Mucosa of gallbladder (tissue), 1 donor: ENCODE data around the gene PLEKHG4. TPM values are rescaled to one million over a fixed set of nuclear protein-coding genes. Genes with fewer than 3 reads are reported as not detected.

Experiments
- DNase-seq: peaks from one replicate; pipeline ENCODE4 v3.0.0-alpha.2; 2020; ENCODE audit warnings: low spot score
- total RNA-seq: library from RNA; stranded (reverse); gene quantifications from one replicate; pipeline ENCODE4 v1.2.1, GENCODE V29; 2021
- donor health status: DM: no; HTN: no; CAD: no.

PLEKHG4 gene
- total RNA-seq, 1 donor from 2014 or later, result 6.7 TPM

DNA sequence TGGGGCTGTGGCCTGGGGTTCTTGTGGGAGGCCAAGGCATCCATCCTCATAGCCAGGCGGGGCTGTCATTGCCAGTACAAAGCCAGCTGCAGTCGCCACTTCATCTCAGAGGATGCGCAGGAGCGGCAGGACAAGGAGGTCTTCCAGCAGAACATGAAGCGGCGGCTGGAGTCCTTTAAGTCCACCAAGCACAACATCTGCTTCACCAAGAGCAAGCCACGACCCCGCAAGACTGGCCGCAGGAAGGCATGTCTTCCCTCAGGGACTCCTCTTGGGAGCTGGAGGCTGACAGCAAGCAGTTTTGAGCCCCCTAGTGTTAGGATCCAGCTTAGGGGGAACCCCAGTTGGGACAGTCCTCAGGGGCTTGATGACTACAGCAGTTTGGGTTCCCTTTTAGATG lies 15.1 kb upstream of the PLEKHG4 start:
- DNase-seq, result no peak

DNA sequence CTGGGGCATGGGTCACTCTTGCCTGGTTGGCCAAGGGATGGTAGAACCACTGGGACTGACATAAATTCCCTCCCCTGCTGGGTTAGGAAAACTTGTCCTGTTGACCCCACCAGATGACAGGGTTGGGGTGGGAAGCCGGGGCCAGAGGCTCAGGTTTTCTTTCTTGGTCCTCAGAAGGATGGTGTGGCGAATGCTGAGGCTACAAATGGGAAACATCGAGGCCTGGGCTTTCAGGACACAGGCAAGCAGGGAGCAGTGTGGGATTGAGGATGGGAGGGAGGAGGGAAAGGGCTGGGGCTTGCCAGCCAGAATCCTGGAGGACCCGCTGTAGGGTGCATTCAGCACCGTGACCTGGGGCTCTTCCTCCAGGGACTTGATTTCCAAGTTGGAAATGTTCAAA lies 14.5 kb upstream of the PLEKHG4 start:
- no peak for DNase-seq

DNA sequence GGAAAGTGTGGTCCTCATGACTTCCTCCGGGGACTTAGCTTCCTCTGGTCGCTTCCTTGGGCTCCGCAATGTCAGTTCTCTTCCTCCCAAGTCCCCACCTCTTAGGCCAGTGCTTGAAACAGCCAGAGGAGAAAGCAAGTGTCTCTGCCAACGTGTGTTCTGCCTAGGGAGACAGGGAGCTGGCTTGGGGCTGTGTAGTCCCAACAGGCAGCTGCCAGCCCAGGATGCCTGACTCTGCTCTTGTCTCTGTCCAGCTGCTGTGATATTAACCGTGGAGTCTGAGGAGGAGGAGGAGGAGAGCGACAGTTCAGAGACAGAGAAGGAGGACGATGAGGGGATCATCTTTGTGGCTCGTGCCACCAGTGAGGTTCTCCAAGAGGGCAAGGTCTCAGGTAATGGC lies 13.5 kb upstream of the PLEKHG4 start:
- no peak for DNase-seq

DNA sequence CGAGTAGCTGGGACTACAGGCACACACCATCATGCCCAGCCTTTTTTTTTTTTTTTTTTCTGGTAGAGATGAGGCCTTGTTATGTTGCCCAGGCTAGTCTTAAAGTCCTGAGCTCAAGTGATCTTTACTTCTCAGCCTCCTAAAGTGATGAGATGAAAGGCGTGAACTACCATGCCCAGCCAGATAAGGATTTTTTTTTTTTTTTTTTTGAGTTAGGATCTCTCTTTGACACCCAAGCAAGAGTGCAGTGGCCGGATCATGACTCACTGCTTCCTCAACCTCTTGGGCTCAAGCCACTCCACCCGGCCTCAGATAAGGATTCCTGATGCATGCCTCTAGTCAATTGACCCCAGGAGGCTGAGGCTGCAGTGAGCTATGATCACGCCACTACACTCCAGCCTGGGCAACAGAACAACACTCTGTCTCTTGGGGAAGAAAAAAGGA lies 11.2 kb upstream of the PLEKHG4 start:
- peak; percentile 67 for DNase-seq

DNA sequence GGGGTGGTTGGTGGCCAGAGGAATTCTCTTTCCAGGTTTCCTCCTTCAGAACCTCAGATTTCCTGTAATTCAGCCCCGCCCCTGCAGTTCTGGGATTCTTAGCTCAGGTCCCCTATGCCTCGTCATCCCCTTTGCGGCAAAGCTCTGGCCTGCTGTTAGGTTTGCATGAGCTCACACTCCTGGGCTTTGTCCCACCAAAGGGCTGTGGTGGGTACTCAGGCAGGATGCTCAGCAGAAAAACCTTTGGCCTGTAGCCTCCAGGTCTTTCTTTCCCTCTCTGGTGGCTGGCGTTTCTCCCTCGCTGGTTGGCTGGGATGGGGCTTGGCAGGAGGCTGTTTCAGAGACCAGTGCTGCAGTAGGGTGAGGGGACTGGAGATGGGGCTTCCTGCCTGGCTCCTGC lies 9.6 kb upstream of the PLEKHG4 start:
- no peak for DNase-seq

DNA sequence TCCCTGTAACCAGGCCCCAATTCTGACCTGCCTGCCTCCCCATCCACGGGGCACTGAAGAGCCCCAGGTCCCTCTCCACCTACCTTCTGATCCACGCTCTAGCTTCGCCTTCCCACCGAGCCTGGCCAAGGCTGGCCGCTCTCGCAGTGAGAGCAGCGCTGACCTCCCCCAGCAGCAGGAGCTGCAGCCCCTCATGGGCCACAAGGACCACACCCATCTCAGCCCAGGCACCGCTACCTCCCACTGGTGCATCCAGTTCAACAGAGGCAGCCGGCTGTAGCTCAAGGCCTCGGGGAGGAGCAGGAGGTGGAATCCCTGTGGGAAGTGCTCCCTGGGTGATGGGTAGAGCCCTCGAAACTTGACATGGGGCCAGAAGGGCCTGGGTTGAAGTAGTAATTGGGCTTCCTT lies 8.4 kb upstream of the PLEKHG4 start:
- DNase-seq, result no peak

DNA sequence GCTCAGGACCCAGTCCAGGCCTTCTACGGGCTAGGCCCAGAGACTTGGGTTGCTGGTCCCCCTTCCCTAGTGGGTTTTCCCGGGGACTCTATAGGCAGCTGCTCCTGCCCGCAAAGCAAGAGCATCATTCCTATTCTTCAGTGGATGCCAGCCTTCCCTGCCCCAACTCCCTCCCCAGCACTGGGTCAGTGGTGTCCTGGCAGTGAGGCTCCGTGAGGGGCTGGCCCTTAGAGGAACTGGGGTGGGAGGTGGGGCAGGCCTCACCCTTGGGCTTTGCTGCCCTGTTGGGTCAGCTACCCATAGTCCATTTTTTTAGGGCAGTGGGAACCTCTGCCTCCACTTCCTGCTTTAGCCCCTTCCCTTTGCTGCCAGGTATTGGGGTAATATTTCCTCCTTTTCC lies 7.9 kb upstream of the PLEKHG4 start:
- DNase-seq, result no peak

DNA sequence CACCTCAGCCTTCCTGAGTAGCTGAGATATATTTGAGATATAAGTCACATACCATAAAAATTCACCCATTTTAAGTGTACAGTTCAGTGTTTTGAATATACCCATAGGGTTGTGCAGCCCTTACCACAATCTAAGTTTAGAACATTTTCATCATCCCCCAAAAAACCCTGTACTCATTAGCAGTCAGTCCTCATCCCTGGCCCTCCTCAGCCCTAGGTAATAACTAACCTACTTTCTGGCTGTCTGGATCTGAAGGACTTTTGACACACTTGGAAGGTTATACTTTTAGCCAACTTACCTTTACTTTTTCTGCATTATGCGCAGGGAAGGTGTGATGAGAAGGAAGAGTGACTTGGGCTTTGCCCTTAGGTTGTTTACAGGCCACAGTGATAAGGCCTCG lies 4.0 kb upstream of the PLEKHG4 start:
- DNase-seq, result no peak

DNA sequence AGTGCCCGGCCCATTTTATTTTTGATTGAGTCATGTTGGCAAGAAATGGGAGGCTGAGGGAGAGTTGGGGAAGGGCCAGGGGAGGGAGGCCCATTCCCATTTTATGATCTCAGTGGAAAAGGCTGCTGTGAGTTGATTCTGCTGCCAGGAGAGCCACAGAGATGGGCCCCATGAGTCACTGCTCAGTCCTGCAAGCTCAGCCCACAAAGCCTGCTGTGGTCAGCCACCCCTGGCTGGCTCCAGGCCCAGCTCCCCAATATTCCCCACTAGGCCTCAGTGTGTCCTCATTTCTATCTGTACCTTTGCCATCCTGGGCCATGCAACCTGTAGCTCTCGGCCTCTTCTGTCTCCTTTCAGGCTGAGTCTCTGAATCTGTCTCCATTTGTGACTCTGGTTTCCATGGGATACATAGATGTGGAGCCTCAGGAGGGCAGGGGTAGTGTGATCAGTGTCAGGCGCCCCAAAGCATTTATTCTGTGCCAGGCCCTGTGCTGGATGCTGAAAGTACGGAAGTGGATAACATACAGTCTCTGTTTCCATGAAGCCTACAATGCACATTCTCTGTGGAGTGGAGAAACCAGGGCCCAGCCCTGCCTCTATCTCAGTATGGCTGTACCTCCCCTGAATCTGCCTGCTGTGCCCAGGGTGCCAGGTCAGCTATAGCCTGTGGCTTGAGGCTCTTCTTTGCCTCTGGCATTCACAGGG lies 1.9 kb upstream of the PLEKHG4 start:
- DNase-seq, result no peak

DNA sequence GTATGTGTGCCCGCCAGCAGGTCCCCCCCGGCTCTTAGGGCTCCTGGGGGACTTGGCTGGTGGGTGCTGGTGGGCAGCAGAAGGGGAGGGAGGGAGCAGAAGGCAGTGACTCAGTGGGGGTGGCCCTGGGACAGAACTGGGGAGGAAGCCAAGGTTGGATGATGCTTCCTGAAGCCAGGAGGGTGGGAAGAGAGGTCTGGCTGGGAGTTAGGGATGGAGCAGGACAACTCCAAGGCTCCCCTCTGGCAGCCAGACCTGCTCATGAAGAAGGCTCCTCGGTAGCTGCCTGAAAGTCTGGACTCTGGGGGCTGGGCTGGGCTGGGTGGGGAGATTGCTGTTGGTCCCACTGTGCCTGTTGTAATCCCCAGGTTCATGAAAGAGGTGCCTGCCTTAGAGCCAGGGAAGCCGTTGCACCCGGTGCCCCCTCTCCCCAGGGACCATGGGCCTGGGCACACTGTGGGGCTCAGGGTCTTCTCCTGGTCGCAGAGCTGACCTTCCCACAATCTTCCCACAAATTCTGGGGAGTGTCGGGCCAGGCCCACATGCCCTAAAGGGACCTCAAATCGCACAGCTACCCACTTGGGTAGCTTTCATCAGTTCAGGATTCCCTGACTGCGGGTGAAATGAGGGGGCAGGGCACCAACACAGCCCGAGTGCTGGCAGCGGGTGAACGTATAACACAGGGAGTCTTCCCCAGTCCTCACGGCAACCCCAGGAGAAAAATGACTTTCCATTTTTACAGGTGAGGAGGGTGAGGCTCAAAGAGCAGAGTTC lies 1.1 kb upstream of the PLEKHG4 start:
- DNase-seq, result no peak

DNA sequence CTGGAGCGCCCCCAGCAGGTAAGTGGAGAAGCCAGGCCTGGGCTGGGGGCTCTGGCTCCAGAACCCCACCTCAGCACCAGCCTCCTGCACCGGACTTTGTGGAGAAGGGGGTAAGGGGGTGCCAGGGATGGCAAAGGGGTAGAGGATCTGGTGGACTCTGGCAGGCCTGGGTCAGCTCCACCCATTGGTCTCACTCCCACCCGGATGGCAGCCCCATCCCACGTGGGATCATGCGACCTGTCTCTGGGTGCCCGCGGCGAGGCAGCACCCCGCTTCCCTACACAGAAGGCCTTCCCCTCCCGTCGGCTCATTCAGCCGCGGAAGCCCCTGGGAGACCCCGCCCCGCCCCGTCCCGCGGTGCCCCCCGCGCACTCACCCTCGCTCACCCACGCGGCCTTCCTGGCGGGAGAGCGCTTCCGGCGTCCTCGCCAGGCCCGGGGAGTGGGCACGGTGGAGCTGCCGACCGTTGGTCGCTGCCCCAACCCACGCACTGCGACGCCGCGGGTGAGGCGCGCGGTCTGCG lies 498 bp upstream of the PLEKHG4 start:
- DNase-seq, result peak; percentile 17

DNA sequence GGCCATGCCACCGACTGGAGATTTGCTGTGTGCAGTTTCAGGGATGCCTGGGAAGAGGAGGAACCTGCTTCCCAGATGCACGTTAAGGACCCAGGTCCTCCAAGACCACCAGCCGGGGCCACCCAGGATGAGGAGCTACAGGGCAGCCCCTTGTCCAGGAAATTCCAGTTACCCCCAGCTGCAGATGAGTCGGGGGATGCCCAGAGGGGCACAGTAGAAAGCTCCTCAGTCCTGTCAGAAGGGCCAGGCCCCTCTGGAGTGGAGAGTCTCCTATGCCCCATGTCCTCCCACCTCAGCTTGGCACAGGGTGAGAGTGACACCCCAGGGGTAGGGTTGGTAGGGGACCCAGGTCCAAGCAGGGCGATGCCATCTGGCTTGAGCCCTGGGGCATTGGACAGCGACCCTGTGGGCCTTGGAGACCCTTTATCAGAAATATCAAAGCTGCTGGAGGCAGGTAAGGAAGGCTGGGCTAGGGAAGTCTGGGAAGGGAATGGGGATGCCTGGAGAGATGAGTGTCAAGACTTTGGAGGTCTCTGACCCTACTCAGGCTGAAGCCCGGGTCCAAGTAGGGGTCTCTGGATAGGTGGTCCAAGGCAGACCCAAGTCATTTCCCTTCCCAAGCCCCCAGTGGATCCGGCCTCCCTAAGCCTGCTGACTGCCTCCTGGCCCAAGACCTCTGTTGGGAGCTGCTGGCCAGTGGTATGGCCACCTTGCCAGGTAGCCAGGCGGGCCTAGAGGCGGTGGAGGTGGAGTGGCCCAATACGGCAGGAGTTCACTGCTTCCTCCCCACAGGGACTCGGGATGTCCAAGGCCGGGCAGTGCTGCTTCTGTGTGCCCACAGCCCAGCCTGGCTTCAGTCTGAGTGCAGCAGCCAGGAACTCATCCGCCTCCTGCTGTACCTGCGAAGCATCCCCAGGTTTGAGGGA lies 1.0 kb downstream of the PLEKHG4 start:
- no peak for DNase-seq

DNA sequence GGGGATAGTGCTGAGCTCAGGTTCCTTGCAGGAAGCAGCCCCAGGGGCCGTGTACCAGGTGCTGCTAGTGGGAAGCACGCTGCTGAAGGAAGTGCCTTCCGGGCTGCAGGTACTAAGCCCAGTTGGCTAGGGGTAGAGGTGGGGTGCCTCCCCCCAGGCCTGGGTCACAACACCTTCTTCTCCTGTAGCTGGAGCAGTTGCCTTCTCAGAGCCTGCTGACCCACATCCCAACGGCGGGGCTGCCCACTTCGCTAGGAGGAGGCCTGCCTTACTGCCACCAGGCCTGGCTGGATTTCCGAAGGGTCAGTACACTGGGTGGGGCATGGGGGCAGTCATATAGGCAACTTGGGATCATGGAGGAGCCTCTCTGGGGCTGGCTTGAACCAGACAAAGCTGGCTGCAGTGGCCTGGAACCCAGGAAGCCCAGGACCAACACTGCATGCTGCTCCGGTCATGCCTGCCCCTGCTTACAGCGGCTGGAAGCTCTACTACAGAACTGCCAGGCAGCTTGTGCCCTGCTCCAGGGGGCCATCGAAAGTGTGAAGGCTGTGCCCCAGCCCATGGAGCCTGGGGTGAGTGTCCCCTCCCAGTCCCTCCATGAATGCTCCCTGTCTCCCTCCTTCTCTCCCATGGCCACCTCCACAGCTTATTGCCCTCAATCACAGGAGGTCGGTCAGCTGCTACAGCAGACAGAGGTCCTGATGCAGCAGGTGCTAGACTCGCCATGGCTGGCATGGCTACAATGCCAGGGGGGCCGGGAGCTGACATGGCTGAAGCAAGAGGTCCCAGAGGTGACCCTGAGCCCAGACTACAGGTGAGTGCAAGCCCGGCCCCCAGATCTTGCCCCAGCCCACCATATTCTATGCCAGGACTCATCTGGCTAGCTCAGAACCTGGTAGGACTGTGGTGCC lies 2.5 kb downstream of the PLEKHG4 start:
- no peak for DNase-seq

DNA sequence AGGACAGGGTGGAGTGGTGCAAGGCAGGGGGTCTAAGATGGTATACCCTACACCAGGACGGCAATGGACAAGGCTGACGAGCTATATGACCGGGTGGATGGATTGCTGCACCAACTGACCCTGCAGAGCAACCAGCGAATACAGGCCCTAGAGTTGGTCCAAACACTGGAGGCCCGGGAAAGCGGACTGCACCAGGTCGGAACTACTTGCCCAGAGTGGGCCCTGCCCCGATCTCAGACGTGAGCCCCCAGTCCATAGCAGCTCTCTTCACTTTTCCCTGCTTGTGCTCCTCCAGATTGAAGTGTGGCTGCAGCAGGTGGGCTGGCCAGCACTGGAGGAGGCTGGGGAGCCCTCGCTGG lies 3.1 kb downstream of the PLEKHG4 start:
- no peak for DNase-seq

DNA sequence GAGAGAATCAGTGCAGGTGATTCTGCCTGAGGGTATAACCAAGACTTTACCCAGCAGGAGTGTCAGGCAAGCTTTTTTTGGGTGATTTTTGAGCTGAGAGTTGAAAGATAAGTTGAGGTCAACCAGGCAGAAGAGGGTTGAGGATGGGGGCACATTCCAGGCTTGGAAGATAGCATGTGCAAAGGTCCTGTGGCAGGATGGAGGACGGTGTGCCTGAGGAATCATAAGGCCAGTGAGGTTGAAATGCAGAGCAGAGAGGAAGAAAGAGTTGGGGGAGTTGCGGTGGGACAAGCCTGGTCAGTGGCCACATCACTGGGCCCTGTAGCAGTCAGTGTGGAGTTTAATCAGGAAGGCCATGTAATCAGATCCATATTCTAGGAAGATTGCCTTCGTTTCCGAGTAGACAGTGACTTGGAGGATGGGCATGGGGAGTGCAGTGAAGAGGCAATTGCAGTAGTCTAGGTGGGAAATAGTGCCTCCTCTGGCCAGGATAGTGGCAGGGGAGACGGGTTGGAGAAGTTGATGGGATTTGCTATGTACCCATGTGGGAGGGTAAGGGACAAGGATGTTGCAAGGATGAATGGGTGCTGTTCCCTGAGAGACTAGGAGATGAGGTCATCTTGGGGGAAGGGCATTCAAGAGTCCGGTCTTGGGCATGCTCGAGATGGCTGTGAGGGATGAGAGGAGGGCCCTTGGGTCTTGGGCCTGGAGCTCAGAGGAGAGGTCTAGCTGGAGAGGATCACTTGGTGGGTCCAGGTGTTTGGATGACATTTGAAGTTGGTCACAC lies 3.9 kb downstream of the PLEKHG4 start:
- DNase-seq, result no peak

DNA sequence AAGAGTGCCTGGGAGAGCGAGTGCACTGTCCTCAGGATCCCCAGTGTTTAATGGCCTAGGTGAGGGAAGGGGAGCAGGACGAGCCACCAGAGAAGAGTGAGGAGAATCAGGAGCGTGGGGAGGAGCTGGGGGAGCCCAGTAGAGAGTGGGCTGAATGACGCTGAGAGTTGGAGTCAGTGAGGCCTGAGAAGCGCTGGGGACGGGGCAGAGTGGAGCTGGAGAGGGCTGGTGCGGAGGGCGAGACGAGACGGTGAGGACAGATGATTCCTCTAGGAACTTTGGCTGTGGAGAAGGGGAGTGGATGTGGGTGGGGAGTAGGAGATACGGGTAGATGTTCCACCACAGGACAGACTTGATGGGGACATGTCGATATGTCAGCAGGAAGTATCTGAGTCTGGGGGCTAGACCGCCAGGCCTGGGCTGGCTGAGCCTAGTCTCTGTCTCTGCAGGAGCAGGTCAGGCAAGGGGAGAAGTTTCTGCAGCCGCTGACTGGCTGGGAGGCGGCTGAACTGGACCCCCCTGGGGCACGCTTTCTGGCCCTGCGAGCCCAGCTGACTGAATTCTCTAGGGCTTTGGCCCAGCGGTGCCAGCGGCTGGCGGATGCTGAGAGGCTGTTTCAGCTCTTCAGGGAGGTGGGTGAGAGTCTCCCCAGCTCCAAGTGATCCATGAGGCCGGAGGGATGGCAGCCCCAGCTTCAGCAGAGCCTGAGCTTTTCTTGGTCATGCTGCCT lies 4.7 kb downstream of the PLEKHG4 start:
- DNase-seq, result no peak

DNA sequence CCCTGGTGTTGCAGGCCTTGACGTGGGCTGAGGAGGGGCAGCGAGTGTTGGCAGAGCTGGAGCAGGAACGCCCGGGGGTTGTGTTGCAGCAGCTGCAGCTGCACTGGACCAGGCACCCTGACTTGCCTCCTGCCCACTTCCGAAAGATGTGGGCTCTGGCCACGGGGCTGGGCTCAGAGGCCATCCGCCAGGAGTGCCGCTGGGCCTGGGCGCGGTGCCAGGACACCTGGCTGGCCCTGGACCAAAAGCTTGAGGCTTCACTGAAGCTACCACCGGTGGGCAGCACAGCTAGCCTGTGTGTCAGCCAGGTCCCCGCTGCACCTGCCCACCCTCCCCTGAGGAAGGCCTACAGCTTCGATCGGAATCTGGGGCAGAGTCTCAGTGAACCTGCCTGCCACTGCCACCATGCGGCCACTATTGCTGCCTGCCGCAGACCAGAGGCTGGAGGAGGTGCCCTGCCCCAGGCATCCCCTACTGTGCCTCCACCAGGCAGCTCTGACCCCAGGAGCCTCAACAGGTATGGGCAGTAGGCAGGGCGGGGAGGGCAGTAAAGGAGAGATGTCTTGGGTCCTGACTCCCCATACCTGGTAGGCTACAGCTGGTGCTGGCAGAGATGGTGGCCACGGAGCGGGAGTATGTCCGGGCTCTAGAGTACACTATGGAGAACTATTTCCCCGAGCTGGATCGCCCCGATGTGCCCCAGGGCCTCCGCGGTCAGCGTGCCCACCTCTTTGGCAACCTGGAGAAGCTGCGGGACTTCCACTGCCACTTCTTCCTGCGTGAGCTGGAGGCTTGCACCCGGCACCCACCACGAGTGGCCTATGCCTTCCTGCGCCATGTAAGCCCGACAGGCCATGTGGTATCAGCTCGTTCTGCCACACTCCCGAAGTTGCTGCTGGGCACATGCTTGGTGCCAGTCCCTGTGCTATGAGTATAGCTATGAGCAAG lies 5.6 kb downstream of the PLEKHG4 start:
- DNase-seq, result peak; percentile 49

DNA sequence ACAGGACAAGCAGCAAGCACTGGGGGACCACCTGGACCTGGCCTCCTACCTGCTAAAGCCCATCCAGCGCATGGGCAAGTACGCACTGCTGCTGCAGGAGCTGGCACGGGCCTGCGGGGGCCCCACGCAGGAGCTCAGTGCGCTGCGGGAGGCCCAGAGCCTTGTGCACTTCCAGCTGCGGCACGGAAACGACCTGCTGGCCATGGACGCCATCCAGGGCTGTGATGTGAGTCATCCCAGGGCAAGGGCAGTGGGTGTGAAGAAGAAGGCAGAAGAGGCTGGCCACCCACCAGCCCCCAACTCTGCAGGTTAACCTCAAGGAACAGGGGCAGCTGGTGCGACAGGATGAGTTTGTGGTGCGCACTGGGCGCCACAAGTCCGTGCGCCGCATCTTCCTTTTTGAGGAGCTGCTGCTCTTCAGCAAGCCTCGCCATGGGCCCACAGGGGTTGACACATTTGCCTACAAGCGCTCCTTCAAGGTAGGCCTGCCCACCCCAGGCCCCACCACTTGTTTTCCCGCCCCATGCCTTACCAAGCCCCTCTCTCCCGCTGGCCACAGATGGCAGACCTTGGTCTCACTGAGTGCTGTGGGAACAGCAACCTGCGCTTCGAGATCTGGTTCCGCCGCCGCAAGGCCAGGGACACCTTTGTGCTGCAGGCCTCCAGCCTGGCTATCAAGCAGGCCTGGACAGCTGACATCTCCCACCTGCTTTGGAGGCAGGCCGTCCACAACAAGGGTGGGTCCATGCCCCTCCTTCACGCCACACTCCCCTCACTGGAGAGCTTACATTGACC lies 7.3 kb downstream of the PLEKHG4 start:
- no peak for DNase-seq
